Parathyroid adenoma (tissue), 2 donors: ENCODE results near the gene RPS6KA5.

Experiments
- H2AFZ ChIP-seq: fragments of 300-600 bp; sonication (generic); one replicate; pipeline ENCODE4 v1.7.0; 2017; ENCODE audit warnings: antibody characterized with exemption, mild to moderate bottlenecking
- H3K27ac ChIP-seq: fragments of 300-600 bp; sonication (generic); one replicate; pipeline ENCODE4 v1.7.0; 2017
- H3K27me3 ChIP-seq: fragments of 300-600 bp; sonication (generic); one replicate; pipeline ENCODE4 v1.7.0; 2017; ENCODE audit warnings: low read length; ENCODE audit not compliant: control insufficient read depth, insufficient read depth
- H3K36me3 ChIP-seq: fragments of 300-600 bp; sonication (generic); one replicate; pipeline ENCODE4 v1.7.0; 2017; ENCODE audit warnings: low read length; ENCODE audit not compliant: control insufficient read depth, insufficient read depth
- H3K4me1 ChIP-seq: fragments of 300-600 bp; sonication (generic); one replicate; pipeline ENCODE4 v1.7.0; 2017; ENCODE audit warnings: control low read depth
- H3K4me2 ChIP-seq: fragments of 300-600 bp; sonication (generic); one replicate; pipeline ENCODE4 v1.7.0; 2017; ENCODE audit warnings: low read length
- H3K4me3 ChIP-seq: fragments of 300-600 bp; sonication (generic); one replicate; pipeline ENCODE4 v1.7.0; 2017; ENCODE audit warnings: low read depth, low read length
- H3K79me2 ChIP-seq: fragments of 300-600 bp; sonication (generic); one replicate; pipeline ENCODE4 v1.7.0; 2017; ENCODE audit warnings: control low read depth
- H3K9ac ChIP-seq: fragments of 300-600 bp; sonication (generic); one replicate; pipeline ENCODE4 v1.7.0; 2017; ENCODE audit warnings: mild to moderate bottlenecking
- H3K9me3 ChIP-seq: fragments of 300-600 bp; sonication (generic); one replicate; pipeline ENCODE4 v1.7.0; 2017; ENCODE audit warnings: low read length; ENCODE audit not compliant: control insufficient read depth
- CTCF ChIP-seq: fragments of 300-600 bp; sonication (generic); IDR thresholded peaks from one replicate; pipeline ENCODE4 v1.7.0; 2017; ENCODE audit warnings: antibody characterized with exemption, mild to moderate bottlenecking
- donor health status: primary hyperparathyroidism.

RPS6KA5 gene

GRCh38 chr14:91046488-91047072 lies 13.9 kb downstream of the RPS6KA5 start:
- Histone ChIP-seq H2AFZ (no peak overlapping the region), H3K4me3 (no peak overlapping the region), H3K9ac (no peak overlapping the region), H3K27me3 (no peaks in the 10 kb centered on the region), H3K4me2 (no peak overlapping the region), H3K4me1 (no peaks in the 10 kb centered on the region), H3K36me3 (no peaks in the 10 kb centered on the region), H3K27ac (no peak overlapping the region), H3K79me2 (no peaks in the 10 kb centered on the region), H3K9me3 (no peaks in the 10 kb centered on the region)
- TF ChIP-seq CTCF: no peak

- H3K4me2 ChIP-seq: no peak overlapping the region
- no peak for TF ChIP-seq CTCF
- H3K9ac ChIP-seq: no peak overlapping the region
- H3K9me3 ChIP-seq: no peaks in the 10 kb centered on the region
- H3K79me2 ChIP-seq: no peaks in the 10 kb centered on the region
- no peak overlapping the region for H3K4me3 ChIP-seq
- H2AFZ ChIP-seq: no peak overlapping the region
- no peaks in the 10 kb centered on the region for H3K4me1 ChIP-seq
- H3K36me3 ChIP-seq: no peaks in the 10 kb centered on the region
- H3K27me3 ChIP-seq: no peaks in the 10 kb centered on the region
- no peak overlapping the region for H3K27ac ChIP-seq
These were observed 19.0 kb downstream of the RPS6KA5 start for GRCh38 chr14:91041450-91041849.

- Histone ChIP-seq H3K27me3 (no peaks in the 10 kb centered on the region), H2AFZ (no peak overlapping the region), H3K79me2 (no peaks in the 10 kb centered on the region), H3K36me3 (no peaks in the 10 kb centered on the region), H3K9me3 (no peaks in the 10 kb centered on the region), H3K4me1 (no peaks in the 10 kb centered on the region), H3K4me2 (no peak overlapping the region), H3K9ac (no peak overlapping the region), H3K4me3 (no peak overlapping the region), H3K27ac (no peak overlapping the region)
- no peak for TF ChIP-seq CTCF
These were observed 19.9 kb downstream of the RPS6KA5 start for GRCh38 chr14:91040545-91040944.

- H2AFZ ChIP-seq: no peak overlapping the region
- H3K4me2 ChIP-seq: no peak overlapping the region
- H3K79me2 ChIP-seq: no peaks in the 10 kb centered on the region
- no peak overlapping the region for H3K9ac ChIP-seq
- H3K9me3 ChIP-seq: no peaks in the 10 kb centered on the region
- H3K4me3 ChIP-seq: no peak overlapping the region
- H3K27ac ChIP-seq: no peak overlapping the region
- H3K4me1 ChIP-seq: no peaks in the 10 kb centered on the region
- TF ChIP-seq CTCF: no peak
- H3K36me3 ChIP-seq: no peaks in the 10 kb centered on the region
- no peaks in the 10 kb centered on the region for H3K27me3 ChIP-seq
These were observed 22.0 kb downstream of the RPS6KA5 start for GRCh38 chr14:91038439-91038838.

- Histone ChIP-seq H3K9ac (no peak overlapping the region), H3K27ac (no peak overlapping the region), H2AFZ (no peak overlapping the region), H3K27me3 (no peaks in the 10 kb centered on the region), H3K4me2 (no peak overlapping the region), H3K36me3 (no peaks in the 10 kb centered on the region), H3K9me3 (no peaks in the 10 kb centered on the region), H3K4me1 (no peaks in the 10 kb centered on the region), H3K79me2 (no peaks in the 10 kb centered on the region), H3K4me3 (no peak overlapping the region)
- TF ChIP-seq CTCF: no peak
These were observed 23.5 kb downstream of the RPS6KA5 start for GRCh38 chr14:91036741-91037469.
